NCI-H748 treated with DMSO at 0.1 percent for 48 hours (cell line): ENCODE results near the gene STPG3.
A peak's percentile ranks its signal among the peaks of the same experiment; 100 is the strongest.
"Not testable (repeated sequence)": the region's sequence is repeated elsewhere in the genome, so short reads cannot be mapped to it uniquely, and the experiment has no call there.

ENCODE experiments used
- DNase-seq: peaks from one replicate; lab custom pipeline; 2025; lab: John Stamatoyannopoulos, UW

STPG3 gene

GRCh38 chr9:137234055-137234697, 16.9 kb upstream of the STPG3 start:
- no peak for DNase-seq

- no peak for DNase-seq
Observed at GRCh38 chr9:137234758-137235423, 16.2 kb upstream of the STPG3 start.

GRCh38 chr9:137235424-137236237, 15.5 kb upstream of the STPG3 start:
- no peak for DNase-seq

- DNase-seq = peak; percentile 79
Observed at GRCh38 chr9:137236238-137236935, 14.7 kb upstream of the STPG3 start.

- DNase-seq = no peak
Observed at GRCh38 chr9:137236936-137237421, 14.1 kb upstream of the STPG3 start.

GRCh38 chr9:137237759-137238726, 13.0 kb upstream of the STPG3 start:
- no peak for DNase-seq

- DNase-seq = not testable (repeated sequence)
Observed at GRCh38 chr9:137239541-137240200, 11.4 kb upstream of the STPG3 start.

- DNase-seq = no peak
Observed at GRCh38 chr9:137240318-137240840, 10.7 kb upstream of the STPG3 start.

GRCh38 chr9:137240841-137241489, 10.1 kb upstream of the STPG3 start, which contains the start of gene TUBB4B:
TUBB4B (plus strand) TSS chr9:137241287; CDS start chr9:137241361, 74 bp downstream.
- peak; percentile 99 for DNase-seq

GRCh38 chr9:137241490-137242268, 9.4 kb upstream of the STPG3 start:
- no peak for DNase-seq

GRCh38 chr9:137242269-137243203, 8.6 kb upstream of the STPG3 start:
- DNase-seq = no peak

GRCh38 chr9:137243266-137243625, 7.8 kb upstream of the STPG3 start:
- not testable (repeated sequence) for DNase-seq

GRCh38 chr9:137243626-137244485, 7.2 kb upstream of the STPG3 start:
- DNase-seq = no peak

GRCh38 chr9:137244486-137245449, 6.3 kb upstream of the STPG3 start:
- no peak for DNase-seq
